Neural cell (in vitro differentiated cells): ENCODE data around the gene SFRP5.

Experiments
- EP300 ChIP-seq: fragments of 450-650 bp; conservative IDR thresholded peaks from 2 replicates; pipeline ENCODE4 v1.6.1; 2014; ENCODE audit warnings: antibody characterized with exemption, mild to moderate bottlenecking, moderate library complexity; ENCODE audit not compliant: poor library complexity, severe bottlenecking
- EZH2 ChIP-seq: fragments of 200-600, 300-800 bp; shearing (Covaris generic), sonication (generic); IDR thresholded peaks from 2 replicates; pipeline ENCODE4 v1.6.1; 2014; ENCODE audit warnings: antibody characterized with exemption, low read length, borderline replicate concordance, mild to moderate bottlenecking; ENCODE audit not compliant: insufficient read depth, poor library complexity, severe bottlenecking
- POLR2AphosphoS5 ChIP-seq: IDR thresholded peaks from 2 replicates; pipeline ENCODE4 v1.6.1; 2012
- RAD21 ChIP-seq: fragments of 450-650 bp; conservative IDR thresholded peaks from 2 replicates; pipeline ENCODE4 v1.6.1; 2014; ENCODE audit warnings: antibody characterized with exemption, mild to moderate bottlenecking, moderate library complexity
- REST ChIP-seq: IDR thresholded peaks from 2 replicates; pipeline ENCODE4 v1.6.1; 2012; ENCODE audit warnings: borderline replicate concordance
- SMC3 ChIP-seq: fragments of 450-650 bp; conservative IDR thresholded peaks from 2 replicates; pipeline ENCODE4 v1.6.1; 2014; ENCODE audit warnings: antibody characterized with exemption, mild to moderate bottlenecking, moderate library complexity; ENCODE audit not compliant: poor library complexity
- TF ChIP-seq, protein P1 (sequence below): fragments of 450-650 bp; IDR thresholded peaks from 2 replicates; pipeline ENCODE4 v1.5.1; 2014; ENCODE audit warnings: antibody characterized with exemption, mild to moderate bottlenecking, moderate library complexity; ENCODE audit not compliant: poor library complexity, severe bottlenecking

GRCh38 chr10:97818572-97818971, 46.8 kb upstream of the SFRP5 start:
- TF ChIP-seq RAD21 = no peak
- TF ChIP-seq EP300 = no peak
- TF ChIP-seq, protein P1, sequence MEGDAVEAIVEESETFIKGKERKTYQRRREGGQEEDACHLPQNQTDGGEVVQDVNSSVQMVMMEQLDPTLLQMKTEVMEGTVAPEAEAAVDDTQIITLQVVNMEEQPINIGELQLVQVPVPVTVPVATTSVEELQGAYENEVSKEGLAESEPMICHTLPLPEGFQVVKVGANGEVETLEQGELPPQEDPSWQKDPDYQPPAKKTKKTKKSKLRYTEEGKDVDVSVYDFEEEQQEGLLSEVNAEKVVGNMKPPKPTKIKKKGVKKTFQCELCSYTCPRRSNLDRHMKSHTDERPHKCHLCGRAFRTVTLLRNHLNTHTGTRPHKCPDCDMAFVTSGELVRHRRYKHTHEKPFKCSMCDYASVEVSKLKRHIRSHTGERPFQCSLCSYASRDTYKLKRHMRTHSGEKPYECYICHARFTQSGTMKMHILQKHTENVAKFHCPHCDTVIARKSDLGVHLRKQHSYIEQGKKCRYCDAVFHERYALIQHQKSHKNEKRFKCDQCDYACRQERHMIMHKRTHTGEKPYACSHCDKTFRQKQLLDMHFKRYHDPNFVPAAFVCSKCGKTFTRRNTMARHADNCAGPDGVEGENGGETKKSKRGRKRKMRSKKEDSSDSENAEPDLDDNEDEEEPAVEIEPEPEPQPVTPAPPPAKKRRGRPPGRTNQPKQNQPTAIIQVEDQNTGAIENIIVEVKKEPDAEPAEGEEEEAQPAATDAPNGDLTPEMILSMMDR = no peak
- TF ChIP-seq EZH2 = no peak
- no peak for TF ChIP-seq POLR2AphosphoS5
- no peak for TF ChIP-seq REST
- TF ChIP-seq SMC3 = no peak
